Peyer's patch (tissue), 4 donors: Measurements from ENCODE around the gene DOCK10.

Experiments
- CTCF ChIP-seq, 6 experiments: fragments of 450-650 bp in 4 of 6; fragments of 200-600 bp in 2 of 6; sonication (generic) in 1 of 6; IDR thresholded peaks; one replicate each; pipeline ENCODE4 v1.5.1; 2017 to 2019; ENCODE audit warnings: antibody characterized with exemption in 6 of 6, mild to moderate bottlenecking in 3 of 6, moderate library complexity in 1 of 6
- POLR2A ChIP-seq, 2 donors: fragments of 450-650 bp; IDR thresholded peaks; one replicate each; pipeline ENCODE4 v1.5.1; 2017; ENCODE audit warnings: antibody characterized with exemption in 2 of 2, mild to moderate bottlenecking in 2 of 2, moderate library complexity in 2 of 2

GRCh38 chr2:224837558-224837957 lies 204.7 kb downstream of the DOCK10 start:
- no peak for TF ChIP-seq CTCF (IDR thresholded peaks at IDR 0.05)
- TF ChIP-seq POLR2A (IDR thresholded peaks at IDR 0.05) = no peak
